Fibroblast of lung (primary cell): ENCODE data around the gene IKBKG. TPM values are rescaled to one million over a fixed set of nuclear protein-coding genes. Genes with fewer than 3 reads are reported as not detected.

Source experiments
- DNase-seq, 2 donors: peaks; one replicate each; pipeline versions ENCODE4 v3.0.0 to v3.0.0-alpha.2; 2010; ENCODE audit warnings: low read depth in 2 of 2
- H2AFZ ChIP-seq: 2 replicates; pipeline ENCODE4 v1.5.1; 2012; ENCODE audit warnings: low read length, control low read depth, inconsistent platforms
- H3K27ac ChIP-seq: 2 replicates; pipeline ENCODE4 v1.5.1; 2011; ENCODE audit warnings: low read length, control low read depth; ENCODE audit not compliant: insufficient read depth
- H3K27me3 ChIP-seq: 2 replicates; pipeline ENCODE4 v1.5.1; 2011; ENCODE audit warnings: mild to moderate bottlenecking, low read length; ENCODE audit not compliant: control insufficient read depth, insufficient read depth
- H3K36me3 ChIP-seq: 2 replicates; pipeline ENCODE4 v1.5.1; 2011; ENCODE audit warnings: low read length; ENCODE audit not compliant: control insufficient read depth, insufficient read depth
- H3K4me1 ChIP-seq: 2 replicates; pipeline ENCODE4 v1.5.1; 2011; ENCODE audit warnings: low read length; ENCODE audit not compliant: control insufficient read depth, insufficient read depth; ENCODE audit errors: extremely low read depth
- H3K4me2 ChIP-seq: 2 replicates; pipeline ENCODE4 v1.5.1; 2011; ENCODE audit warnings: low read length, control low read depth; ENCODE audit not compliant: insufficient read depth; ENCODE audit errors: extremely low read depth
- H3K4me3 ChIP-seq, 4 experiments: fragments of 200-600 bp in 1 of 4; sonication (generic) in 1 of 4; replicated peaks in 1 of 4; 2 replicates each; pipeline ENCODE4 v1.5.1; 2011 to 2016; ENCODE audit warnings: low read length in 4 of 4, low read depth in 3 of 4, mild to moderate bottlenecking in 3 of 4, control low read depth in 2 of 4, inconsistent platforms in 1 of 4, mixed read lengths in 1 of 4; ENCODE audit not compliant: insufficient read depth in 1 of 4; ENCODE audit errors: control extremely low read depth in 1 of 4
- H3K79me2 ChIP-seq: 2 replicates; pipeline ENCODE4 v1.5.1; 2012; ENCODE audit warnings: mild to moderate bottlenecking, low read length, inconsistent platforms; ENCODE audit not compliant: control insufficient read depth, insufficient read depth
- H3K9ac ChIP-seq: 2 replicates; pipeline ENCODE4 v1.5.1; 2011; ENCODE audit warnings: mild to moderate bottlenecking, low read length, control low read depth; ENCODE audit not compliant: insufficient read depth
- H3K9me3 ChIP-seq: 2 replicates; pipeline ENCODE4 v1.5.1; 2012; ENCODE audit warnings: low read depth, low read length; ENCODE audit not compliant: control insufficient read depth, insufficient read depth
- H4K20me1 ChIP-seq: 2 replicates; pipeline ENCODE4 v1.5.1; 2011; ENCODE audit warnings: low read length; ENCODE audit not compliant: control insufficient read depth, insufficient read depth; ENCODE audit errors: extremely low read depth
- CTCF ChIP-seq, 2 donors: IDR thresholded peaks in 1 of 2; conservative IDR thresholded peaks in 1 of 2; 1 replicate in 1 of 2; 2 replicates in 1 of 2; pipeline ENCODE4 v1.5.1; 2011 to 2012; ENCODE audit warnings: low read length in 2 of 2, control low read depth in 1 of 2, inconsistent platforms in 1 of 2, low read depth in 1 of 2, mild to moderate bottlenecking in 1 of 2
- EZH2 ChIP-seq: IDR thresholded peaks from 2 replicates; pipeline ENCODE4 v1.5.1; 2012; ENCODE audit warnings: low read length, control low read depth, mild to moderate bottlenecking; ENCODE audit errors: missing control alignments
- polyA plus RNA-seq, 2 donors: library from polyadenylated mRNA; depleted of rRNA in 1 of 2; stranded (reverse) in 1 of 2; unstranded in 1 of 2; fragments of >200 nt; gene quantifications; 2 replicates each; pipeline ENCODE4 v1.2.1, GENCODE V29; 2011 to 2012; ENCODE audit warnings: missing spikeins in 1 of 2
- total RNA-seq: library from RNA; depleted of rRNA; stranded (reverse); fragments of >200 nt; gene quantifications from 2 replicates; pipeline ENCODE4 v1.2.1, GENCODE V29; 2014

IKBKG gene
- total and polyA plus RNA-seq, 2 donors (not counting 1 experiment from before 2014, with no cell fraction given): 14.8 to 20.1 TPM

- TF ChIP-seq EZH2 (no peak), CTCF (conservative IDR thresholded peaks at IDR 0.05 in 1 of 2, IDR thresholded peaks at IDR 0.05 in 1 of 2; ENCODE audit: low read depth in 1 of 2, low read length in 2 of 2) (no peak)
- Histone ChIP-seq H3K4me1 (peaks cover 10% of the 10 kb centered on the region), H3K79me2 (peaks cover 4% of the 10 kb centered on the region), H3K27ac (peak overlapping the region; percentile 69), H3K36me3 (no peaks in the 10 kb centered on the region), H3K4me2 (peak overlapping the region; percentile 72), H4K20me1 (no peaks in the 10 kb centered on the region), H3K4me3 (peak overlapping the region in 2 of 4 experiments; percentile 51 to 52), H3K27me3 (no peaks in the 10 kb centered on the region), H3K9me3 (no peaks in the 10 kb centered on the region), H3K9ac (peak overlapping the region; percentile 48), H2AFZ (no peak overlapping the region)
- peak in 1 of 2 donors; percentile 63 for DNase-seq
Measured at GRCh38 chrX:154517101-154517781, 30.2 kb upstream of the IKBKG start.

- Histone ChIP-seq H3K79me2 (peaks cover 4% of the 10 kb centered on the region), H3K9me3 (no peaks in the 10 kb centered on the region), H3K27me3 (no peaks in the 10 kb centered on the region), H3K9ac (no peak overlapping the region), H3K4me3 (no peak overlapping the region), H4K20me1 (no peaks in the 10 kb centered on the region), H3K4me1 (peaks cover 10% of the 10 kb centered on the region), H3K27ac (no peak overlapping the region), H2AFZ (no peak overlapping the region), H3K36me3 (no peaks in the 10 kb centered on the region), H3K4me2 (no peak overlapping the region)
- TF ChIP-seq CTCF (conservative IDR thresholded peaks at IDR 0.05 in 1 of 2, IDR thresholded peaks at IDR 0.05 in 1 of 2; ENCODE audit: low read depth in 1 of 2, low read length in 2 of 2): no peak
- TF ChIP-seq EZH2: no peak
- DNase-seq: no peak
Measured at GRCh38 chrX:154519389-154519788, 28.0 kb upstream of the IKBKG start.

- H4K20me1 ChIP-seq: no peaks in the 10 kb centered on the region
- H3K9me3 ChIP-seq: no peaks in the 10 kb centered on the region
- no peak for TF ChIP-seq EZH2
- H3K4me2 ChIP-seq: no peak overlapping the region
- peaks cover 4% of the 10 kb centered on the region for H3K36me3 ChIP-seq
- no peak overlapping the region for H3K4me3 ChIP-seq
- no peaks in the 10 kb centered on the region for H3K79me2 ChIP-seq
- H3K27ac ChIP-seq: no peak overlapping the region
- no peak overlapping the region for H3K9ac ChIP-seq
- no peaks in the 10 kb centered on the region for H3K27me3 ChIP-seq
- peaks cover 3% of the 10 kb centered on the region for H3K4me1 ChIP-seq
- H2AFZ ChIP-seq: no peak overlapping the region
- no peak for DNase-seq
Measured at GRCh38 chrX:154525606-154526490, 21.6 kb upstream of the IKBKG start.
